Pancreas (tissue), 10 donors: ENCODE measurements around the gene MT1G. TPM values are rescaled to one million over a fixed set of nuclear protein-coding genes. Genes with fewer than 3 reads are reported as not detected.
A peak's percentile ranks its signal among the peaks of the same experiment; 100 is the strongest.

Source experiments
- ATAC-seq, 4 donors: fragments of 200-7000 bp; cut with Tn5 transposase; one replicate each; pipeline versions ENCODE4 v1.8.0 to v1.9.1; 2020; ENCODE audit warnings: mild to moderate bottlenecking in 4 of 4, moderate library complexity in 4 of 4
- DNase-seq, 6 donors: peaks; one replicate each; pipeline ENCODE4 v3.0.0-alpha.2; 2020
- FAIRE-seq: peaks from 2 replicates; lab custom pipeline; 2012; peaks lifted over from hg19 to GRCh38; lab: Jason Lieb, UNC
- H3K27ac ChIP-seq, 4 donors: fragments of 200-600 bp; sonication (generic); 1 replicate in 3 of 4; 2 replicates in 1 of 4; pipeline versions ENCODE4 v1.5.0 to v1.8.0; 2020
- H3K27me3 ChIP-seq, 4 donors: fragments of 200-600 bp; one replicate each; pipeline ENCODE4 v1.8.0; 2021
- H3K36me3 ChIP-seq, 3 donors: fragments of 200-600 bp; sonication (generic) in 1 of 3; one replicate each; pipeline versions ENCODE4 v1.5.0 to v1.8.0; 2020 to 2021
- H3K4me1 ChIP-seq, 3 donors: fragments of 200-600 bp; one replicate each; pipeline ENCODE4 v1.8.0; 2021
- H3K4me3 ChIP-seq, 4 donors: fragments of 200-600 bp; sonication (generic) in 2 of 4; one replicate each; pipeline versions ENCODE4 v1.5.0 to v1.8.0; 2020 to 2021
- H3K9me3 ChIP-seq, 4 donors: fragments of 200-600 bp; one replicate each; pipeline ENCODE4 v1.8.0; 2021
- WGBS, 2 donors: extraction: QIAGEN DNeasy Blood & Tissue Kit; methylation state at CpG; one replicate each; pipeline ENCODE4 v1.1.7; 2013; 5-methylcytosine and 5-hydroxymethylcytosine counted together
- intact Hi-C, 3 donors: fragments of 100-400 bp; cut with DNase I; formaldehyde crosslinking; loops; one replicate each; pipeline versions ENCODE4 v1.11.1 to v1.14.2; 2022
- polyA plus RNA-seq, 2 donors: library from polyadenylated mRNA; stranded (reverse); fragments of 200-250 nt; gene quantifications; one replicate each; pipeline ENCODE4 v1.2.3, GENCODE V29; 2013
- total RNA-seq, 6 donors: library from RNA; stranded (reverse); fragmentation: NEBNext Ultra II Directional in 4 of 6; extraction: Animal tissue kit (Norgen Biotek cat#: 25700) in 4 of 6; gene quantifications; one replicate each; pipeline versions ENCODE4 v1.2.1 to v1.2.4, GENCODE V29; 2021 to 2023
- TF ChIP-seq, protein P1 (sequence below), 4 donors: fragments of 200-600 bp; sonication (generic) in 3 of 4; IDR thresholded peaks; one replicate each; pipeline versions ENCODE4 v1.5.0 to v1.8.0; 2021; ENCODE audit warnings: antibody characterized with exemption in 4 of 4
- donor health status: healthy with polysubstance abuse.
- donor health status: DM: no; HTN: no; CAD: no; lungs with moderate emphysema.
- donor health status: DM: no; HTN: no; CAD: no.
- donor health status: control.
- donor health status: control.
- donor health status: Bipolar disorder and iron deficiency.
- donor health status: DM: yes; HTN: yes; CAD: no.
- donor health status: DM: no; HTN: no; CAD: no.
- donor health status: DM: no; HTN: no; CAD: no.
- donor health status: DM: yes; HTN: yes; CAD: no.

Gene MT1G
- total and polyA plus RNA-seq, 8 donors = 76.9 to 766 (median 195) TPM

DNA sequence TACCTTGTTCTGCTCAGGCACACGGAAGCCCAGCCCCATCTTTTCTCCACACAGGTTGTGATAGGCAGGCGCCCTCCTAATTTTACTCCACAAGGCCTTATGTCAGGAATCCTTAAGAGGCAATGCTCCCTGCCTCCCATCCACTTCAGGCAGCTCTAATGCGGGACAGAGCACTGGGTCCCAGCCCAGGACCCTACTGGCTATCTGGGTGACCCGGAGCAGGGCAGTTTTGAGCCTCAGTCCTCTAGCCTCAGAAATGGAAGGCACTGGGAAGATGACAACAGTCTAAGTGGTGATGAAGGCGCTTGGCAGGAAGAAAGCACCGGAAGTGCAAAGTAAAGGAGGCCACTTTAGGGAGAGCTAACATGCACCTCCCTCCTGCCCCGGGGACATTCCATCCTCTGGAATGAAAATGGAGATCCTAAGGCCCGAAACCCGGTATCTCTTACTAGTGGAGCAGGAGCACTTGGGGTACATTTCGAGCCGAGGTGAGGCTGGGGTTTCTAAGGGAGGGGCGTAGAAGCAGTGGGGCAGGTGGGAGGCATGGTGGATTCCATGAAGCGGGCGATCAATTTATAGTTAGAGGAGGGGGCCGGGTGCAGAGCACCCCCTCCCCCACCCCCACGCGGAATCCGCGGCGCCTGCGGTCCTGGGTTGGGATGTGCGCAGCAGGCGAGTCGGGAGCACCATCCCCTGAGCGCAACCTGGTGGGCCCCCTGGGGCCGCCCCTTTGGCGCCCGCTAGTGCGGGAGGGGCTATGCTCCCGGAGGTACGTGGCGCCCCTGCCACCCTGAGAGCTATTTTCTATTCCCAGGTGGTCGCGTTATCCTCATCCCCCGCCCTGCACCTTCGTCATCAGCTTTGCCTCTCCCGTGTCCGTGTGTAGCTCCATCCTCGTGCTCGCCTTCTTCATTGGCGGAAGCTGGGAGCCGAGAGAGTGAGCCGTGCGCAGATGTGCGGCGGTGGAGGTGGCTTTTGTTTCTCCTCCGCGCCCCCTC is 5.2 kb downstream of the MT1G start:
- intact Hi-C loops = no loop called here
- FAIRE-seq = no peak
- H3K36me3 ChIP-seq = no peaks in the 10 kb centered on the region
- H3K27ac ChIP-seq = no peak overlapping the region
- 61 to 62% methylated on average over 47 to 48 of the region's 48 CpGs for WGBS, 2 donors
- TF ChIP-seq, protein P1, sequence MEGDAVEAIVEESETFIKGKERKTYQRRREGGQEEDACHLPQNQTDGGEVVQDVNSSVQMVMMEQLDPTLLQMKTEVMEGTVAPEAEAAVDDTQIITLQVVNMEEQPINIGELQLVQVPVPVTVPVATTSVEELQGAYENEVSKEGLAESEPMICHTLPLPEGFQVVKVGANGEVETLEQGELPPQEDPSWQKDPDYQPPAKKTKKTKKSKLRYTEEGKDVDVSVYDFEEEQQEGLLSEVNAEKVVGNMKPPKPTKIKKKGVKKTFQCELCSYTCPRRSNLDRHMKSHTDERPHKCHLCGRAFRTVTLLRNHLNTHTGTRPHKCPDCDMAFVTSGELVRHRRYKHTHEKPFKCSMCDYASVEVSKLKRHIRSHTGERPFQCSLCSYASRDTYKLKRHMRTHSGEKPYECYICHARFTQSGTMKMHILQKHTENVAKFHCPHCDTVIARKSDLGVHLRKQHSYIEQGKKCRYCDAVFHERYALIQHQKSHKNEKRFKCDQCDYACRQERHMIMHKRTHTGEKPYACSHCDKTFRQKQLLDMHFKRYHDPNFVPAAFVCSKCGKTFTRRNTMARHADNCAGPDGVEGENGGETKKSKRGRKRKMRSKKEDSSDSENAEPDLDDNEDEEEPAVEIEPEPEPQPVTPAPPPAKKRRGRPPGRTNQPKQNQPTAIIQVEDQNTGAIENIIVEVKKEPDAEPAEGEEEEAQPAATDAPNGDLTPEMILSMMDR (IDR thresholded peaks at IDR 0.05) = no peak
- peaks cover 4 to 14% (median 6%) of the 10 kb centered on the region in 3 donors for H3K4me1 ChIP-seq
- no peaks in the 10 kb centered on the region for H3K27me3 ChIP-seq
- no peaks in the 10 kb centered on the region for H3K9me3 ChIP-seq
- no peak for ATAC-seq
- H3K4me3 ChIP-seq = no peak overlapping the region
- DNase-seq = no peak

DNA sequence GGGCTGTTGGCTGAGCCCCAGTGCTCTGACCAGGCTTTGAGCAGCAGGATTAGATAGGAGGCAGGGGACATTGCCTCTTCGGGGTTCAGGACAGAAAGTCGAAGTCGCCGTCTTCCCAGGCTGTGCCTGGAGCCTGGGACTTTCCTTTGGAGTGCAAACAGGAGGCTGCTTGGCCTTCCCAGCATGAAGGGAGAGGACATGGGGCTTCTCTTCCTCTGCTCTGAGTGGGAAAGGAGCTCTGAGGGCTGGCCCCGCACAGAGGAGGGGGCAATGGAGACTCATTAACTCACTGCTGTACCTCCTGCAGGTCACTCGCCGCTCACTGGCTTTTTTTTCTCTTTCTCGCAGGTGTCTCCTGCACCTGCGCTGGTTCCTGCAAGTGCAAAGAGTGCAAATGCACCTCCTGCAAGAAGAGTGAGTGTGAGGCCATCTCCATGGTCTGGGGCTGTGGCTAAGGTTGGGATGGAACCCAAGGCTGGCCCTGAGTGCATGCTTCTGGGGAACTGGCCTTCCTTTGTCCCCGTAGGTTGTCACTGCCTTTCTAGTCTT is 9.5 kb downstream of the MT1G start:
- Histone ChIP-seq H3K27me3 (no peaks in the 10 kb centered on the region), H3K27ac (peak overlapping the region; percentile 79 to 90 (median 84)), H3K4me1 (peaks cover 4 to 12% (median 6%) of the 10 kb centered on the region in 3 donors), H3K4me3 (peak overlapping the region; percentile 48 to 83 (median 64)), H3K9me3 (no peaks in the 10 kb centered on the region), H3K36me3 (no peaks in the 10 kb centered on the region)
- intact Hi-C loops = no loop called here
- DNase-seq = peak in 3 of 6 donors; percentile 66 to 69 (median 68)
- ATAC-seq = peak in 3 of 4 donors; percentile 10 to 24 (median 16)
- TF ChIP-seq, protein P1 (IDR thresholded peaks at IDR 0.05) = no peak
- FAIRE-seq = no peak
- WGBS, 2 donors = 2 to 6% methylated on average over 10 of the region's 10 CpGs

DNA sequence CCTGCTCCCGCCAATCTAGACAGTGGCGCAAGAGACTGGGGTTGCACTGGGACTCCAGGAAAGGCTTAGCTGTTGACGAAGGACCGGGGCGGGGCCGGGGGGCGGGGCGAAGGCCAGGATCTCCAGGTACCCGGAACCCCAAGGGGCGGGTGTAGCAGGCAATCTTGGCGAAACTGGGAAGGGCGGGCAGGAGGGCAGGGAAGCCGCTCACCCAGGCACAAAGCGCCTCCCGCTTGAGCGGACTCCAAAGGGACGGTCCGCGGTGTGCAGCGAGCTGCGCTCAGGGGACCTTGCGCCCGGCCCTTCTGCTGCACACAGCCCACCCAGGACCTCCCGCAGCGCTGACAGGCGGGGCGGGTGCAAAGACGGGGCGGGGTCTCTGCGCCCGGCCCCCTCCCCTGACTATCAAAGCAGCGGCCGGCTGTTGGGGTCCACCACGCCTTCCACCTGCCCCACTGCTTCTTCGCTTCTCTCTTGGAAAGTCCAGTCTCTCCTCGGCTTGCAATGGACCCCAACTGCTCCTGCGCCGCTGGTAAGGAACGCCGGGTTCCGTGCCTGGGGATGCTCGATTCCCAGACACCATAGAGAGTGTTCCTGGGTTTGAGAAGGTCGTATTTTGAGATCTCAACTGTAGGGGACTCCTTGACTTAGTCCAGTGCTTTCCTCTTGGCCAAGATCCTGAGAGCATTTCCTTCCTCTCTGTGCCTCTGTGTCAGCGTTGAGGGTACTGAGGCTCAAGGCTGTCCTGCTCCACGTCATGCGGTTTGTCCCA is 10.1 kb downstream of the MT1G start, which contains the start of gene MT1F:
MT1F (plus strand) TSS at position 405 of the 772 bp plus-strand sequence; CDS start at position 505, 100 bp downstream.
- no peaks in the 10 kb centered on the region for H3K36me3 ChIP-seq
- peaks cover 4 to 12% (median 6%) of the 10 kb centered on the region in 3 donors for H3K4me1 ChIP-seq
- TF ChIP-seq, protein P1 (IDR thresholded peaks at IDR 0.05) = no peak
- ATAC-seq (peak; percentile 92 to 96 (median 95)), FAIRE-seq (no peak), DNase-seq (peak; percentile 93 to 97 (median 96))
- intact Hi-C loops = no loop called here
- H3K27me3 ChIP-seq = no peaks in the 10 kb centered on the region
- H3K27ac ChIP-seq = peak within 1 kb of the TSS; percentile 79 to 90 (median 84)
- H3K4me3 ChIP-seq = peak within 1 kb of the TSS; percentile 48 to 83 (median 64)
- WGBS, 2 donors = 1% methylated on average over 41 to 46 of the region's 46 CpGs
- no peaks in the 10 kb centered on the region for H3K9me3 ChIP-seq

DNA sequence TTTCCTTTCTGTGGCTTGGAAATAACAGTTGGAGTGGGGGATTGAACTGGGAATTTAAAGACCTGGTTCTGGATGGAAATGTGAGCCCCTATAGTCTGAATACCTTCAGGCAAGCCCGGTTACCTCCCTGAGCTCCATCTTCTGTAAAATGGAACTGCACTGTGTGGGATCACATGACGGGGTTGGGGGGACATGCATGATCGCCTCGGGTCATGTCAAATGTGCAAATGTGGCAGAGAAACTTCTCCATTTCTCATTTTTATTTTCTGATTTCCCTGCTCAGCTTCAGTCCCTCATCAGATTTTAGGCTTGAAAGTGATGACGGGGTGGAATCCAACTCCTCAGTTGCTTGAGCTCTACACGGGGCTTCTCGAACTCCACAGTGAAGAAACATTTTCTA is 14.6 kb downstream of the MT1G start:
- H3K4me1 ChIP-seq = peaks cover 0 to under 1% (median 0%) of the 10 kb centered on the region in 3 donors
- DNase-seq = no peak
- H3K9me3 ChIP-seq = no peaks in the 10 kb centered on the region
- FAIRE-seq = no peak
- 83 to 91% methylated on average over 7 of the region's 7 CpGs for WGBS, 2 donors
- no peak overlapping the region for H3K27ac ChIP-seq
- no peaks in the 10 kb centered on the region for H3K36me3 ChIP-seq
- intact Hi-C loops = no loop called here
- no peaks in the 10 kb centered on the region for H3K27me3 ChIP-seq
- no peak for ATAC-seq
- no peak overlapping the region for H3K4me3 ChIP-seq
- TF ChIP-seq, protein P1 (IDR thresholded peaks at IDR 0.05) = no peak
